ENCODE data around the gene TULP1.

Gene TULP1

DNA sequence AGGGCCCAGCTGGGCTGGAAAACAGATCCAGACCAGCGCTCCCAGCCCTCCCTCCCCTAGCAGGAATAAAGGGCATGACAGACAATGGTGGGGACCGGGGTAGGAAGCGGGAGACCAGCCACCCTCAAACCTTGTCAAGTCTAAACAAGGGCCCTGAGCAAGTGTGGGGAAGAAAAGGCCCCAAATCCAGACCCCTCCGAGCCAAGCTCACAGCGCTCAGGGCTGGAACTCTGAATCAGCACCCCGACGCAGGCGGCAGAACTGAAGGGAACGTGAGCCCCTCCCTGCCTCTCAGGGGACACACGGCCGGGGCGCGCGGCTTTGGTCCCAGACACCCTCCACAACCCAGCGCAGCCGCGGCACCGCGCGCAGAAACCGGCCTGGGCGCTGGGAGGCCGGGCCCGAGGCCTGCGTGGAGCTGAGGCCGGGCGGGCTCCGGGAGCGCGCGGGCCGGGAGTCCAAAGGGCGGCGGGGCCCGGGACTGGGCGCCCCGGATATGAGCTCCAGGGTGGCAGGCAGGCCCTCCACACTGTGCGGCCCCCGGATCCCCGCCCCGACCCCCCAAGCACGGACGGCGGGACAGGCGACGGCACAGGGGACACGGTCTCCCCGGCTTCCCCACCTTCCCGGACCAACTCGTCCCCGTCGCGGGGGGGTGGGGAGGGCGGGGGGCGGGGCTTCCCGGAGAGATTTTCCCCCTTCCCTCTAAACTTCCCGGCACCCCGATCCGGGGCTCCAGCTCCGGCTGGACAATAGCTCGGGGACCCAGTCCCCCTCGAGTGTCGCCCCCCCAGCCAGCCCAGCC is 16.5 kb downstream of the TULP1 start:
- Histone ChIP-seq H4K8ac (ENCODE audit: low read depth, low read length) (peak overlapping the region; percentile 82), H3K27ac (ENCODE audit: low read depth, low read length) (peak overlapping the region; percentile 97), H3K14ac (ENCODE audit: low read length) (peak overlapping the region; percentile 99), H3K4me2 (ENCODE audit: low read length) (peak overlapping the region; percentile 69), H3K27me3 (ENCODE audit: insufficient read depth, low read length) (no peaks in the 10 kb centered on the region), H2AK5ac (ENCODE audit: low read length) (peak overlapping the region; percentile 67), H3K4me3 (ENCODE audit: low read depth, low read length) (peak overlapping the region; percentile 85), H3K18ac (ENCODE audit: low read length) (peak overlapping the region; percentile 98), H2BK12ac (ENCODE audit: low read length) (peak overlapping the region; percentile 73), H3K79me1 (ENCODE audit: low read length) (peaks cover 68% of the 10 kb centered on the region), H2AFZ (ENCODE audit: insufficient read depth, low read length, poor library complexity) (peak overlapping the region; percentile 67), H4K91ac (ENCODE audit: low read depth, low read length) (peak overlapping the region; percentile 97), H3K36me3 (ENCODE audit: control insufficient read depth in 1 of 2, insufficient read depth in 2 of 2, low read length in 2 of 2) (peaks cover 6 to 8% of the 10 kb centered on the region in 2 experiments), H3K23ac (ENCODE audit: low read length) (no peak overlapping the region), H2BK5ac (ENCODE audit: low read depth, low read length, poor library complexity) (peak overlapping the region; percentile 98), H4K12ac (ENCODE audit: low read depth, low read length) (peak overlapping the region; percentile 87), H3K4me1 (ENCODE audit: control insufficient read depth in 1 of 2, insufficient read depth in 2 of 2, low read length in 2 of 2) (peaks cover 49 to 60% of the 10 kb centered on the region in 2 experiments), H3K9me3 (ENCODE audit: insufficient read depth, low read depth, low read length) (peaks cover 3% of the 10 kb centered on the region), H3K79me2 (ENCODE audit: control insufficient read depth, insufficient read depth, low read length, poor library complexity) (peaks cover 58% of the 10 kb centered on the region), H3K4ac (ENCODE audit: low read depth, low read length) (peak overlapping the region; percentile 99), H2BK120ac (ENCODE audit: insufficient read depth, low read length, poor library complexity) (peak overlapping the region; percentile 95), H3K9ac (ENCODE audit: low read length) (peak overlapping the region; percentile 89)
- WGBS (ENCODE audit: extremely low coverage, insufficient coverage, insufficient read length): no CpG with 5 or more reads among the region's 63 CpGs
- DNase-seq: peak in 1 of 2 donors; percentile 45

DNA sequence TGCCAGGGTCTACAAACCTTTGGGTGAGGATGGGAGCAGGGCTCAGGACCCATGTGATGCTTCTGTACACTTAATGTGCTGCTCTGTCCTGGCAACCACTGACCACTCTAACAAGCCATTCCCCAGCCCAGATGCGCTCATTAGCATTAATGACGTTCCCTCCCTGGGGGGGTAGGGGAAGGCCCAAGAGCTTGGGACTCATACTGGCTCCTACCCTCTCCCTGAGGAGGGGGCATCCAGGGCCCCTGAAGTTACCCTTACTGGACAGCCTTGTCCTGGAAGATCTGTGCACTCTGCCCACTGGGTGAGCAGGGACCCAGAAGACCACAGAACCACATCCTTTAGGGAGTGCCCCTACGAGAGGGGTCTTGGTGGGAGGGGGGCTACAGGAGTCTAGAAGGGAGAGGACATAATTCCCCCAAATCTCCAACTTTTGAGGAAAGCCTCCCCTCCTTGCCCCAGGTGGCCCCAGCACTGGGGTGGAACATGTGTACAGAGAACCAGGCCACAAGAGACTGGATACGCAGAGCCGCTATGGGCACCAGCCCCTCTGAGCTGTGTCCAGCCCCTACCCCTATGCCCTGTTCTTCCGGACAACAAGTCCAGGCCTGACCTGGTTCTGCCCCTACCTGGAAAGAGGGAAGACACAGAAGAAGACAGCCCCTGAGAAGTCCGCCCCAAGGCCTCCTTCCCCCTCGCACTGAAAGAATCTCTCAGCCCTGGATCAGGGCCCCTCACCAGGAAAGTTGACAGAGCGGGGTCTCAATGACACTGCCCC is 17.2 kb downstream of the TULP1 start:
- Histone ChIP-seq H2AK5ac (ENCODE audit: low read length) (peak overlapping the region; percentile 67), H3K4me1 (ENCODE audit: control insufficient read depth in 1 of 2, insufficient read depth in 2 of 2, low read length in 2 of 2) (peaks cover 56 to 67% of the 10 kb centered on the region in 2 experiments), H3K23ac (ENCODE audit: low read length) (no peak overlapping the region), H3K9me3 (ENCODE audit: insufficient read depth, low read depth, low read length) (peaks cover 3% of the 10 kb centered on the region), H4K91ac (ENCODE audit: low read depth, low read length) (peak overlapping the region; percentile 97), H4K8ac (ENCODE audit: low read depth, low read length) (peak overlapping the region; percentile 82), H3K4ac (ENCODE audit: low read depth, low read length) (peak overlapping the region; percentile 99), H3K79me2 (ENCODE audit: control insufficient read depth, insufficient read depth, low read length, poor library complexity) (peaks cover 64% of the 10 kb centered on the region), H2BK5ac (ENCODE audit: low read depth, low read length, poor library complexity) (peak overlapping the region; percentile 98), H3K18ac (ENCODE audit: low read length) (peak overlapping the region; percentile 98), H3K4me2 (ENCODE audit: low read length) (peak overlapping the region; percentile 69), H2BK12ac (ENCODE audit: low read length) (peak overlapping the region; percentile 73), H3K14ac (ENCODE audit: low read length) (peak overlapping the region; percentile 99), H3K79me1 (ENCODE audit: low read length) (peaks cover 76% of the 10 kb centered on the region), H3K4me3 (ENCODE audit: low read depth, low read length) (peak overlapping the region; percentile 85), H3K27ac (ENCODE audit: low read depth, low read length) (peak overlapping the region; percentile 97), H3K36me3 (ENCODE audit: control insufficient read depth in 1 of 2, insufficient read depth in 2 of 2, low read length in 2 of 2) (peaks cover 6 to 8% of the 10 kb centered on the region in 2 experiments), H3K27me3 (ENCODE audit: insufficient read depth, low read length) (no peaks in the 10 kb centered on the region), H4K12ac (ENCODE audit: low read depth, low read length) (peak overlapping the region; percentile 87), H3K9ac (ENCODE audit: low read length) (peak overlapping the region; percentile 89), H2AFZ (ENCODE audit: insufficient read depth, low read length, poor library complexity) (peak overlapping the region; percentile 67), H2BK120ac (ENCODE audit: insufficient read depth, low read length, poor library complexity) (peak overlapping the region; percentile 95)
- DNase-seq: peak; percentile 76 to 82
- WGBS (ENCODE audit: extremely low coverage, insufficient coverage, insufficient read length): no CpG with 5 or more reads among the region's 9 CpGs

DNA sequence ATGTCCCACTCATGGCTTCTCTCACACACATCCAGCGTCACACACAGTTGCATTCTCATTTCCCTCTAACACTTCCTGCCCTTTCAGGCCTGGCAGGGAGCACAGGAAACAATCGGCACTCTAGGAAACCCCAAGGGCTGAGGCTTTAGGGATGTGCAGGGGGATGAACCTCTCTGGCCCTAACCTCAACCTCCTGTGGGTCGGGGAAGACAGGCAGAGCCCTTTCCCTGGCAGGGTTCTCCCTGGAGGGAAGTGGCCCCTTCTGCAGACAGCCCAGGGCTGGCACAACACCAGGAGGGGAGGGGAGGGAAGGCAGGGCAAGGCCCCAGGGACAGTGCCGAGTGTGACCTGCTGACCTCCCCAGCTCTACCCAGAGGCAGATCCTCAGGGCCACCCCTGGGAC is 18.5 kb downstream of the TULP1 start:
- peak in 1 of 2 donors; percentile 20 for DNase-seq
- H3K23ac ChIP-seq (ENCODE audit: low read length): no peak overlapping the region

DNA sequence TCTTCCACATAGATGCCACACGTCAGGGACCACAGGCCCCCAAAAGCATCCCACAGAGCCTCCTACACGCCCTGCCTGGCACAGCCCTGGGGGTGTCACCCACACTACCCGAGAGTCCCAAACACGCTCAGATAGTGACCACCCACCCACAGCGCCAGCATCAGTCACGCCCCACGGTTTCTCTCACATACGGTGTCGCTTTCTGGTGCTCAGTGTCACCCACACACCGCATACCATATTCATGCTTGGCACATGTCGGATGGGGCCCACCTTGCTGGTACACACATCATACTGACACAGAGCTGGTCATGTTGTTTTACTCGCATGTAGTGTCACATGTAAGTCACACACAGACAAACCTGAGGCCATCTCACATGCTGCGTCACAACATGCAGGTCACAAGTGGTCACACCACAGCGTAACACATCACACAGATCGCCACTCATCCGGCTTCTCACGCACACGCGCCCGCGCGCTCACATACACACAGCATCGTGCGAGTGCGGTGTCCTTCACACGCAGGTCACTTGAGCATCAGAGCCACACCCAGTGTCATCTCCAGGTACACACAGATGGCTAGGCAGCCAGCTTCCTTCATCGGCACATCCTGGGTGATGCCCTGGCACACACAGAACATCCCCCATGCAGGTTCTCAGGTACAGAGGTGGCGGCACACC is 19.3 kb downstream of the TULP1 start:
- Histone ChIP-seq H3K79me2 (ENCODE audit: control insufficient read depth, insufficient read depth, low read length, poor library complexity) (peaks cover 68% of the 10 kb centered on the region), H3K36me3 (ENCODE audit: control insufficient read depth in 1 of 2, insufficient read depth in 2 of 2, low read length in 2 of 2) (peaks cover 6 to 8% of the 10 kb centered on the region in 2 experiments)

More for the DNA sequence above, 18.5 kb downstream of the TULP1 start:
- peaks cover 85% of the 10 kb centered on the region for H3K79me1 ChIP-seq (ENCODE audit: low read length)
- no peaks in the 10 kb centered on the region for H3K27me3 ChIP-seq (ENCODE audit: insufficient read depth, low read length)
- peak overlapping the region; percentile 97 for H3K27ac ChIP-seq (ENCODE audit: low read depth, low read length)
- peaks cover 62 to 69% of the 10 kb centered on the region in 2 experiments for H3K4me1 ChIP-seq (ENCODE audit: control insufficient read depth in 1 of 2, insufficient read depth in 2 of 2, low read length in 2 of 2)
- peak overlapping the region; percentile 68 for H4K8ac ChIP-seq (ENCODE audit: low read depth, low read length)
- no peak overlapping the region for H4K12ac ChIP-seq (ENCODE audit: low read depth, low read length)
- peaks cover 6 to 8% of the 10 kb centered on the region in 2 experiments for H3K36me3 ChIP-seq (ENCODE audit: control insufficient read depth in 1 of 2, insufficient read depth in 2 of 2, low read length in 2 of 2)
- H2BK120ac ChIP-seq (ENCODE audit: insufficient read depth, low read length, poor library complexity): peak overlapping the region; percentile 71
- peak overlapping the region; percentile 82 for H3K18ac ChIP-seq (ENCODE audit: low read length)
- no peak overlapping the region for H2AFZ ChIP-seq (ENCODE audit: insufficient read depth, low read length, poor library complexity)
- H3K9me3 ChIP-seq (ENCODE audit: insufficient read depth, low read depth, low read length): peaks cover 3% of the 10 kb centered on the region
- peak overlapping the region; percentile 58 for H2BK5ac ChIP-seq (ENCODE audit: low read depth, low read length, poor library complexity)
- H4K91ac ChIP-seq (ENCODE audit: low read depth, low read length): peak overlapping the region; percentile 49
- H3K9ac ChIP-seq (ENCODE audit: low read length): peak overlapping the region; percentile 13
- H3K14ac ChIP-seq (ENCODE audit: low read length): peak overlapping the region; percentile 78
- peak overlapping the region; percentile 69 for H3K4me2 ChIP-seq (ENCODE audit: low read length)
- peak overlapping the region; percentile 99 for H3K4ac ChIP-seq (ENCODE audit: low read depth, low read length)
- no peak overlapping the region for H3K4me3 ChIP-seq (ENCODE audit: low read depth, low read length)
- no CpG with 5 or more reads among the region's 4 CpGs for WGBS (ENCODE audit: extremely low coverage, insufficient coverage, insufficient read length)
- H2AK5ac ChIP-seq (ENCODE audit: low read length): peak overlapping the region; percentile 51
- H3K79me2 ChIP-seq (ENCODE audit: control insufficient read depth, insufficient read depth, low read length, poor library complexity): peaks cover 72% of the 10 kb centered on the region
- H2BK12ac ChIP-seq (ENCODE audit: low read length): peak overlapping the region; percentile 67

More for the DNA sequence above, 19.3 kb downstream of the TULP1 start:
- WGBS (ENCODE audit: extremely low coverage, insufficient coverage, insufficient read length): no CpG with 5 or more reads among the region's 28 CpGs
- Histone ChIP-seq H4K91ac (ENCODE audit: low read depth, low read length) (peak overlapping the region; percentile 49), H3K23ac (ENCODE audit: low read length) (peak overlapping the region; percentile 6), H3K9ac (ENCODE audit: low read length) (no peak overlapping the region), H3K4me2 (ENCODE audit: low read length) (peak overlapping the region; percentile 69), H4K8ac (ENCODE audit: low read depth, low read length) (peak overlapping the region; percentile 41), H3K79me1 (ENCODE audit: low read length) (peaks cover 81% of the 10 kb centered on the region), H3K9me3 (ENCODE audit: insufficient read depth, low read depth, low read length) (no peaks in the 10 kb centered on the region), H2BK120ac (ENCODE audit: insufficient read depth, low read length, poor library complexity) (peak overlapping the region; percentile 52), H4K12ac (ENCODE audit: low read depth, low read length) (no peak overlapping the region), H3K27ac (ENCODE audit: low read depth, low read length) (peak overlapping the region; percentile 97), H2BK5ac (ENCODE audit: low read depth, low read length, poor library complexity) (peak overlapping the region; percentile 15), H3K4me3 (ENCODE audit: low read depth, low read length) (peak overlapping the region; percentile 16), H2AFZ (ENCODE audit: insufficient read depth, low read length, poor library complexity) (peak overlapping the region; percentile 4), H3K14ac (ENCODE audit: low read length) (peak overlapping the region; percentile 78), H3K4ac (ENCODE audit: low read depth, low read length) (peak overlapping the region; percentile 99), H3K18ac (ENCODE audit: low read length) (peak overlapping the region; percentile 48), H3K27me3 (ENCODE audit: insufficient read depth, low read length) (no peaks in the 10 kb centered on the region), H2AK5ac (ENCODE audit: low read length) (peak overlapping the region; percentile 85), H2BK12ac (ENCODE audit: low read length) (peak overlapping the region; percentile 58), H3K4me1 (ENCODE audit: control insufficient read depth in 1 of 2, insufficient read depth in 2 of 2, low read length in 2 of 2) (peaks cover 55 to 62% of the 10 kb centered on the region in 2 experiments)
- peak; percentile 37 to 53 for DNase-seq
